HCT116 (cell line): ENCODE data around the gene OPRD1.

Source experiments
- CEBPB ChIP-seq: IDR thresholded peaks from 2 replicates; pipeline ENCODE4 v1.6.1; 2012; ENCODE audit warnings: low read depth
- FOSL1 ChIP-seq: IDR thresholded peaks from 2 replicates; pipeline ENCODE4 v1.6.1; 2012; ENCODE audit warnings: low read depth
- POLR2A ChIP-seq: IDR thresholded peaks from 2 replicates; pipeline ENCODE4 v1.7.0; 2011; ENCODE audit warnings: borderline replicate concordance; ENCODE audit not compliant: insufficient read depth, insufficient read length; ENCODE audit errors: extremely low read depth
- TF ChIP-seq, protein P1 (sequence below), 3 experiments: fragments of 200-600 bp in 1 of 3; sonication (generic) in 1 of 3; IDR thresholded peaks in 2 of 3; conservative IDR thresholded peaks in 1 of 3; 2 replicates each; pipeline ENCODE4 v1.5.1; 2012 to 2017; ENCODE audit warnings: low read depth in 2 of 3, low read length in 2 of 3, antibody characterized with exemption in 1 of 3, borderline replicate concordance in 1 of 3, control low read depth in 1 of 3, mild to moderate bottlenecking in 1 of 3, mixed read lengths in 1 of 3, mixed run types in 1 of 3, moderate library complexity in 1 of 3; ENCODE audit not compliant: insufficient read depth in 1 of 3

DNA sequence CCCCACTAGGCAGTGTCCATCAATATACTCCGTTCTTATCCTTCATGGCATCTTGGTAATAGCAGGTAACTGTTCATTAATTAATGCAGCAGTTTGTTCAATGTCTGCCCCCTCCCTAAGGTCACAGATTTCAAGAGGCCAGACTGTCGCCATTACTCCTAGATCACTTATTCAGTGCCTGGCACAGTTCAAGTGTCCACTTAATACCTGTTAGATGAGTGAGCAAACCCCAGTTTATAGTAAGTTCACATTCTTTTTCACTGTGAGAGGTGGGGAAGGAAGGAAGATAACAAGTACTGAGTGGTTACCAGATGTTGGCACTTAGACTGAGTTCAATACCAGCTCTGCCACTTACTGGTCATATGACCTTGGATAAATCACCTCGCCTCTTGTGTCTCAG is 36.4 kb downstream of the OPRD1 start:
- TF ChIP-seq CEBPB (no peak), POLR2A (no peak), FOSL1 (no peak)
- TF ChIP-seq, protein P1, sequence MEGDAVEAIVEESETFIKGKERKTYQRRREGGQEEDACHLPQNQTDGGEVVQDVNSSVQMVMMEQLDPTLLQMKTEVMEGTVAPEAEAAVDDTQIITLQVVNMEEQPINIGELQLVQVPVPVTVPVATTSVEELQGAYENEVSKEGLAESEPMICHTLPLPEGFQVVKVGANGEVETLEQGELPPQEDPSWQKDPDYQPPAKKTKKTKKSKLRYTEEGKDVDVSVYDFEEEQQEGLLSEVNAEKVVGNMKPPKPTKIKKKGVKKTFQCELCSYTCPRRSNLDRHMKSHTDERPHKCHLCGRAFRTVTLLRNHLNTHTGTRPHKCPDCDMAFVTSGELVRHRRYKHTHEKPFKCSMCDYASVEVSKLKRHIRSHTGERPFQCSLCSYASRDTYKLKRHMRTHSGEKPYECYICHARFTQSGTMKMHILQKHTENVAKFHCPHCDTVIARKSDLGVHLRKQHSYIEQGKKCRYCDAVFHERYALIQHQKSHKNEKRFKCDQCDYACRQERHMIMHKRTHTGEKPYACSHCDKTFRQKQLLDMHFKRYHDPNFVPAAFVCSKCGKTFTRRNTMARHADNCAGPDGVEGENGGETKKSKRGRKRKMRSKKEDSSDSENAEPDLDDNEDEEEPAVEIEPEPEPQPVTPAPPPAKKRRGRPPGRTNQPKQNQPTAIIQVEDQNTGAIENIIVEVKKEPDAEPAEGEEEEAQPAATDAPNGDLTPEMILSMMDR (IDR thresholded peaks at IDR 0.05 in 2 of 3, conservative IDR thresholded peaks at IDR 0.05 in 1 of 3; ENCODE audit: borderline replicate concordance in 1 of 3, insufficient read depth in 1 of 3, low read depth in 2 of 3, low read length in 2 of 3) = no peak
